ENCODE results near the gene ZSWIM5.

DNA sequence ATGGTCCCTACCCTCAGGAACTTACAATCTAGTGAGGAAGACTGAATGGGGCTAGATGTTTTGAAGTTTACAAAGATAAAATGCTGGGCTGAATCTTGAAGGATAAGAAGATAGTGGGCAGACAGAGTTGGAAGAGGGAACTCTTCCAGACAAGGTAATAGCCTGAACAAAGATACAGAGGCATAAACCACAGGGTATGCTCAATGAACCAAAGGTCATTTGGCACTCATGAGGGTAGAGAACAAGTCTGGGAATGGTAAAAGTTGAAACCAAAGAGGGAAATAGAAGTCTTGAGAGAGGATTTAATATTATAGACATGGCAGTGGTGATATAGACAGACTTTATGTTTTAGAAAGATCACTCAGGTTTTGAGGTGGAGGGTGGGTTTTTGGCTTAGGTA is 48.1 kb upstream of the ZSWIM5 start:
- TF ChIP-seq POLR2AphosphoS5 (IDR thresholded peaks at IDR 0.05; ENCODE audit: borderline replicate concordance, low read depth, low read length) (no peak), EZH2 (IDR thresholded peaks at IDR 0.05) (no peak), FOXP2 (optimal IDR thresholded peaks at IDR 0.05; ENCODE audit: control extremely low read depth, extremely low read length, insufficient read depth) (no peak)
